Heart left ventricle (tissue), 13 donors: Measurements from ENCODE around the gene NRTN.
"Not testable (repeated sequence)": the region's sequence is repeated elsewhere in the genome, so short reads cannot be mapped to it uniquely, and the experiment has no call there.

Source experiments
- CTCF ChIP-seq, 12 donors: fragments of 200-600 bp; sonication (generic) in 4 of 12; IDR thresholded peaks; one replicate each; pipeline versions ENCODE4 v1.5.0 to v1.8.0; 2018 to 2022; ENCODE audit warnings: antibody characterized with exemption in 12 of 12, mild to moderate bottlenecking in 5 of 12
- POLR2A ChIP-seq, 2 donors: fragments of 450-650 bp; IDR thresholded peaks; one replicate each; pipeline ENCODE4 v1.6.1; 2017; ENCODE audit warnings: antibody characterized with exemption in 2 of 2, mild to moderate bottlenecking in 2 of 2, moderate library complexity in 2 of 2
- donor health status: ischemic (EF 13 %, LVEDD 7.1; RV severe dilation, severe dysfunction).
- donor health status: DM: no; HTN: yes; CAD: no.
- donor health status: DM: no; HTN: no; CAD: no.
- donor health status: ischemic (EF 25% LVEDD 6.9; RV normal size, moderate dysfunction).
- donor health status: ischemic (EF 25% LVEDD 5.7; RV mildly dilated, moderate dysfunction).
- donor health status: ischemic (EF 35%, LVEDD 5.7; RV mildly dilated, moderate dysfunction).
- donor health status: nonischemic (EF 11% LVEDD 7.7; RV severe dilation, severe dysfunction).
- donor health status: DM: yes; HTN: yes; CAD: no.
- donor health status: PGD.
- donor health status: ischemic (EF 29% LVEDD 5.4; RV normal size, mild dysfunction).
- donor health status: nonischemic (EF 23%, LVEDD 6.1; RV moderate dilation, normal function).

GRCh38 chr19:5841735-5842111 is 36.9 kb downstream of the NRTN start:
- not testable (repeated sequence) for TF ChIP-seq CTCF, POLR2A (IDR thresholded peaks at IDR 0.05)
